Prostate gland (tissue), 2 donors: ENCODE measurements around the gene CTNNA1. TPM values are rescaled to one million over a fixed set of nuclear protein-coding genes. Genes with fewer than 3 reads are reported as not detected.

Experiments used
- DNase-seq: peaks from one replicate; pipeline ENCODE4 v3.0.0-alpha.2; 2019; ENCODE audit warnings: low spot score
- H3K27ac ChIP-seq, 2 donors: fragments of 200-600 bp; sonication (generic); 2 replicates each; pipeline ENCODE4 v1.5.1; 2017 to 2019
- H3K27me3 ChIP-seq: fragments of 200-600 bp; sonication (generic); replicated peaks from 2 replicates; pipeline ENCODE4 v1.5.1; 2019; ENCODE audit not compliant: insufficient read depth
- H3K36me3 ChIP-seq, 2 donors: fragments of 200-600 bp; sonication (generic); 1 replicate in 1 of 2; 2 replicates in 1 of 2; pipeline versions ENCODE4 v1.5.1 to v1.8.1; 2017 to 2019
- H3K4me1 ChIP-seq: fragments of 200-600 bp; sonication (generic); replicated peaks from 2 replicates; pipeline ENCODE4 v1.5.1; 2019
- H3K4me3 ChIP-seq, 2 donors: fragments of 200-600 bp; sonication (generic); 2 replicates each; pipeline ENCODE4 v1.5.1; 2017 to 2019
- H3K9me3 ChIP-seq: fragments of 200-600 bp; sonication (generic); 2 replicates; pipeline ENCODE4 v1.5.1; 2017
- CTCF ChIP-seq, 4 experiments: fragments of 200-600 bp in 2 of 4; fragments of 450-650 bp in 2 of 4; sonication (generic) in 2 of 4; IDR thresholded peaks; 1 replicate in 3 of 4; 2 replicates in 1 of 4; pipeline ENCODE4 v1.5.1; 2016 to 2019; ENCODE audit warnings: antibody characterized with exemption in 4 of 4, mild to moderate bottlenecking in 2 of 4, moderate library complexity in 2 of 4
- POLR2A ChIP-seq: fragments of 450-650 bp; IDR thresholded peaks from one replicate; pipeline ENCODE4 v1.6.1; 2016; ENCODE audit warnings: antibody characterized with exemption, mild to moderate bottlenecking
- POLR2AphosphoS5 ChIP-seq: sonication (generic); formaldehyde crosslinking; IDR thresholded peaks from one replicate; pipeline ENCODE4 v1.6.1; 2017; ENCODE audit warnings: antibody characterized with exemption
- WGBS: methylation state at CpG from one replicate; pipeline ENCODE4 v1.1.5; 2018; 5-methylcytosine and 5-hydroxymethylcytosine counted together
- intact Hi-C: fragments of 100-400 bp; cut with DNase I; formaldehyde crosslinking; loops from one replicate; pipeline ENCODE4 v1.14.2; 2022
- total RNA-seq, 2 donors: library from RNA; depleted of rRNA; stranded (reverse); fragments of >200 nt; gene quantifications; one replicate each; pipeline ENCODE4 v1.1.0, GENCODE V29; 2016

Gene CTNNA1
- total RNA-seq, 2 donors from 2014 or later: 210 to 212 TPM

GRCh38 chr5:138883211-138883610 is 130.0 kb downstream of the CTNNA1 start:
- no peak for TF ChIP-seq CTCF (IDR thresholded peaks at IDR 0.05)
- H3K4me1 ChIP-seq: no peaks in the 10 kb centered on the region
- peaks cover 0 to 4% of the 10 kb centered on the region in 2 donors for H3K36me3 ChIP-seq
- no peak overlapping the region for H3K27ac ChIP-seq
- H3K4me3 ChIP-seq: no peak overlapping the region
- H3K27me3 ChIP-seq: no peaks in the 10 kb centered on the region
- no peak for DNase-seq
- intact Hi-C loops: no loop called here
- no peaks in the 10 kb centered on the region for H3K9me3 ChIP-seq

GRCh38 chr5:138884094-138884493 is 130.9 kb downstream of the CTNNA1 start:
- peaks cover 0 to 6% of the 10 kb centered on the region in 2 donors for H3K36me3 ChIP-seq
- H3K27ac ChIP-seq: no peak overlapping the region
- no peak for TF ChIP-seq POLR2A
- TF ChIP-seq CTCF (IDR thresholded peaks at IDR 0.05): no peak
- no peak for TF ChIP-seq POLR2AphosphoS5
- no peaks in the 10 kb centered on the region for H3K4me1 ChIP-seq
- WGBS: 86% methylated on average over 1 of the region's 1 CpG
- H3K9me3 ChIP-seq: no peaks in the 10 kb centered on the region
- no peaks in the 10 kb centered on the region for H3K27me3 ChIP-seq
- no peak overlapping the region for H3K4me3 ChIP-seq
- DNase-seq: no peak
- intact Hi-C loops: no loop called here

GRCh38 chr5:138884554-138884953 is 131.3 kb downstream of the CTNNA1 start:
- no peaks in the 10 kb centered on the region for H3K9me3 ChIP-seq
- peaks cover 0 to 7% of the 10 kb centered on the region in 2 donors for H3K36me3 ChIP-seq
- TF ChIP-seq POLR2AphosphoS5: no peak
- no peak for TF ChIP-seq CTCF (IDR thresholded peaks at IDR 0.05)
- TF ChIP-seq POLR2A: no peak
- DNase-seq: no peak
- H3K4me1 ChIP-seq: no peaks in the 10 kb centered on the region
- H3K27me3 ChIP-seq: no peaks in the 10 kb centered on the region
- intact Hi-C loops: no loop called here
- H3K4me3 ChIP-seq: no peak overlapping the region
- H3K27ac ChIP-seq: no peak overlapping the region

- no peak overlapping the region for H3K4me3 ChIP-seq
- no peak overlapping the region for H3K27ac ChIP-seq
- H3K4me1 ChIP-seq: no peaks in the 10 kb centered on the region
- peaks cover 0 to 7% of the 10 kb centered on the region in 2 donors for H3K36me3 ChIP-seq
- H3K9me3 ChIP-seq: no peaks in the 10 kb centered on the region
- intact Hi-C loops: no loop called here
- TF ChIP-seq CTCF (IDR thresholded peaks at IDR 0.05) (no peak), POLR2AphosphoS5 (no peak), POLR2A (no peak)
- DNase-seq: no peak
- H3K27me3 ChIP-seq: no peaks in the 10 kb centered on the region
These were observed 136.8 kb downstream of the CTNNA1 start for GRCh38 chr5:138889994-138890393.

GRCh38 chr5:138890644-138891043 is 137.4 kb downstream of the CTNNA1 start:
- no peak for TF ChIP-seq POLR2AphosphoS5
- TF ChIP-seq POLR2A: no peak
- TF ChIP-seq CTCF (IDR thresholded peaks at IDR 0.05): no peak
- no peak overlapping the region for H3K4me3 ChIP-seq
- no peaks in the 10 kb centered on the region for H3K9me3 ChIP-seq
- H3K36me3 ChIP-seq: peaks cover 0 to 7% of the 10 kb centered on the region in 2 donors
- no peaks in the 10 kb centered on the region for H3K4me1 ChIP-seq
- intact Hi-C loops: no loop called here
- DNase-seq: no peak
- no peak overlapping the region for H3K27ac ChIP-seq
- H3K27me3 ChIP-seq: no peaks in the 10 kb centered on the region
